H9 (cell line): ENCODE results near the gene PARL. TPM values are rescaled to one million over a fixed set of nuclear protein-coding genes. Genes with fewer than 3 reads are reported as not detected.

Experiments used
- DNase-seq: peaks from one replicate; pipeline ENCODE4 v3.0.0-alpha.2; 2017
- H2AFZ ChIP-seq: one replicate; pipeline ENCODE4 v1.6.1; 2013; ENCODE audit warnings: mild to moderate bottlenecking, low read length, control low read depth, moderate library complexity
- H2AK5ac ChIP-seq: 2 replicates; pipeline ENCODE4 v1.6.1; 2013; ENCODE audit warnings: low read length, control low read depth, mixed read lengths; ENCODE audit not compliant: insufficient read length
- H2BK120ac ChIP-seq: one replicate; pipeline ENCODE4 v1.6.1; 2013; ENCODE audit warnings: low read depth, mild to moderate bottlenecking, low read length, control low read depth, inconsistent platforms; ENCODE audit not compliant: poor library complexity, severe bottlenecking
- H2BK12ac ChIP-seq: 2 replicates; pipeline ENCODE4 v1.6.1; 2013; ENCODE audit warnings: low read length, control low read depth, mixed read lengths, low read depth; ENCODE audit not compliant: insufficient read length
- H2BK15ac ChIP-seq: 2 replicates; pipeline ENCODE4 v1.6.1; 2013; ENCODE audit warnings: low read depth, low read length, control low read depth
- H2BK20ac ChIP-seq: one replicate; pipeline ENCODE4 v1.6.1; 2013; ENCODE audit warnings: low read depth, mild to moderate bottlenecking, low read length, control low read depth, inconsistent platforms; ENCODE audit not compliant: poor library complexity, severe bottlenecking
- H2BK5ac ChIP-seq: 2 replicates; pipeline ENCODE4 v1.6.1; 2013; ENCODE audit warnings: low read length, control low read depth, mixed read lengths; ENCODE audit not compliant: insufficient read length
- H3K14ac ChIP-seq: 2 replicates; pipeline ENCODE4 v1.6.1; 2013; ENCODE audit warnings: low read length, control low read depth; ENCODE audit not compliant: insufficient read depth
- H3K18ac ChIP-seq: 2 replicates; pipeline ENCODE4 v1.6.1; 2013; ENCODE audit warnings: low read depth, mild to moderate bottlenecking, mixed read lengths, low read length, control low read depth; ENCODE audit not compliant: insufficient read length
- H3K23ac ChIP-seq: 2 replicates; pipeline ENCODE4 v1.6.1; 2013; ENCODE audit warnings: low read length, control low read depth, mixed read lengths, low read depth; ENCODE audit not compliant: insufficient read length
- H3K23me2 ChIP-seq: 2 replicates; pipeline ENCODE4 v1.6.1; 2013; ENCODE audit warnings: low read depth, mild to moderate bottlenecking, mixed read lengths, low read length, control low read depth; ENCODE audit not compliant: insufficient read length, poor library complexity, severe bottlenecking
- H3K27ac ChIP-seq: 2 replicates; pipeline ENCODE4 v1.5.1; 2013; ENCODE audit warnings: low read length, control low read depth, mixed read lengths, low read depth; ENCODE audit not compliant: insufficient read length
- H3K27me3 ChIP-seq: 2 replicates; pipeline ENCODE4 v1.6.1; 2013; ENCODE audit warnings: low read length, control low read depth, inconsistent platforms; ENCODE audit not compliant: insufficient read depth
- H3K4ac ChIP-seq: 2 replicates; pipeline ENCODE4 v1.6.1; 2013; ENCODE audit warnings: low read depth, mild to moderate bottlenecking, control low read depth, inconsistent platforms, low read length, moderate library complexity
- H3K4me1 ChIP-seq: 2 replicates; pipeline ENCODE4 v1.6.1; 2013; ENCODE audit warnings: low read length, control low read depth, inconsistent platforms; ENCODE audit not compliant: insufficient read depth
- H3K4me2 ChIP-seq: 2 replicates; pipeline ENCODE4 v1.6.1; 2013; ENCODE audit warnings: low read length, control low read depth, mixed read lengths; ENCODE audit not compliant: insufficient read length, insufficient read depth
- H3K56ac ChIP-seq: 2 replicates; pipeline ENCODE4 v1.6.1; 2013; ENCODE audit warnings: low read depth, mild to moderate bottlenecking, mixed read lengths, low read length, control low read depth; ENCODE audit not compliant: insufficient read length
- H3K79me1 ChIP-seq: 2 replicates; pipeline ENCODE4 v1.6.1; 2013; ENCODE audit warnings: low read depth, mild to moderate bottlenecking, moderate library complexity, low read length, control low read depth, inconsistent platforms; ENCODE audit not compliant: insufficient read depth, poor library complexity, severe bottlenecking
- H3K79me2 ChIP-seq: 2 replicates; pipeline ENCODE4 v1.6.1; 2013; ENCODE audit warnings: low read length, control low read depth, inconsistent platforms; ENCODE audit not compliant: insufficient read depth
- H3K9ac ChIP-seq: 2 replicates; pipeline ENCODE4 v1.6.1; 2013; ENCODE audit warnings: low read length, control low read depth, mixed read lengths; ENCODE audit not compliant: insufficient read length; ENCODE audit errors: extremely low read depth
- H3K9me3 ChIP-seq: one replicate; pipeline ENCODE4 v1.6.1; 2013; ENCODE audit warnings: low read depth, low read length, inconsistent platforms; ENCODE audit not compliant: control insufficient read depth
- H3T11ph ChIP-seq: one replicate; pipeline ENCODE4 v1.6.1; 2013; ENCODE audit warnings: mild to moderate bottlenecking, low read length, control low read depth, inconsistent platforms
- H4K20me1 ChIP-seq: one replicate; pipeline ENCODE4 v1.6.1; 2013; ENCODE audit not compliant: control insufficient read depth, insufficient read length, insufficient read depth
- H4K5ac ChIP-seq: 2 replicates; pipeline ENCODE4 v1.6.1; 2013; ENCODE audit warnings: low read depth, mild to moderate bottlenecking, mixed read lengths, low read length, control low read depth; ENCODE audit not compliant: insufficient read length
- H4K8ac ChIP-seq: replicated peaks from 2 replicates; pipeline ENCODE4 v1.6.1; 2013; ENCODE audit warnings: low read length, control low read depth, mixed read lengths, low read depth; ENCODE audit not compliant: insufficient read length
- H4K91ac ChIP-seq: 2 replicates; pipeline ENCODE4 v1.6.1; 2013; ENCODE audit warnings: low read depth, mild to moderate bottlenecking, moderate library complexity, mixed read lengths, low read length, control low read depth; ENCODE audit not compliant: insufficient read length
- H3K27ac Mint-ChIP-seq, 3 experiments: 2 replicates in 2 of 3; 3 replicates in 1 of 3; pipeline ENCODE4 v1.8.0; 2020 to 2021; ENCODE audit warnings: mixed read lengths in 3 of 3, mild to moderate bottlenecking in 1 of 3, moderate library complexity in 1 of 3
- H3K27me3 Mint-ChIP-seq: 2 replicates; pipeline ENCODE4 v1.8.0; 2021; ENCODE audit warnings: low read depth, mild to moderate bottlenecking, moderate library complexity, mixed read lengths
- H3K36me3 Mint-ChIP-seq, 3 experiments: 2 replicates in 2 of 3; 3 replicates in 1 of 3; pipeline ENCODE4 v1.8.0; 2020 to 2021; ENCODE audit warnings: low read depth in 3 of 3, mixed read lengths in 3 of 3; ENCODE audit not compliant: insufficient read depth in 1 of 3
- H3K4me1 Mint-ChIP-seq, 2 experiments: 2 replicates each; pipeline ENCODE4 v1.8.0; 2020; ENCODE audit warnings: mixed read lengths in 2 of 2
- H3K4me3 Mint-ChIP-seq, 2 experiments: 2 replicates in 1 of 2; 3 replicates in 1 of 2; pipeline ENCODE4 v1.8.0; 2020 to 2021; ENCODE audit warnings: mild to moderate bottlenecking in 2 of 2, mixed read lengths in 2 of 2, moderate library complexity in 1 of 2
- H3K9me3 Mint-ChIP-seq, 2 experiments: 2 replicates in 1 of 2; 3 replicates in 1 of 2; pipeline ENCODE4 v1.8.0; 2020; ENCODE audit warnings: mild to moderate bottlenecking in 2 of 2, mixed read lengths in 2 of 2, moderate library complexity in 1 of 2
- WGBS: extraction: QIAGEN DNeasy Blood & Tissue Kit; methylation state at CpG from one replicate; pipeline ENCODE4 v1.1.7; 2013; ENCODE audit warnings: missing lambda C conversion rate, low lambda C conversion rate, mixed read lengths; ENCODE audit not compliant: insufficient read length; ENCODE audit errors: extremely low coverage; 5-methylcytosine and 5-hydroxymethylcytosine counted together
- total RNA-seq: library from RNA; stranded (reverse); gene quantifications from 2 replicates; pipeline ENCODE4 v1.2.1, GENCODE V29; 2021
- TF ChIP-seq, protein P1 (sequence below): fragments of 200-600 bp; sonication (generic); conservative IDR thresholded peaks from 3 replicates; pipeline ENCODE4 v1.8.0; 2021; ENCODE audit warnings: antibody characterized with exemption, mild to moderate bottlenecking

Gene PARL
- total RNA-seq, 1 experiment from 2014 or later = 94.5 TPM

GRCh38 chr3:183826448-183827250 lies 58.0 kb downstream of the PARL start:
- no peaks in the 10 kb centered on the region; the same call in 1 of the 2 replicates for H3K4me1 ChIP-seq
- H2BK12ac ChIP-seq = no peak overlapping the region
- H4K91ac ChIP-seq = no peak overlapping the region
- no peak overlapping the region for H3K4ac ChIP-seq
- no peak overlapping the region for H2BK15ac ChIP-seq
- H2AFZ ChIP-seq = no peak overlapping the region
- Mint-ChIP-seq H3K4me3 (peak overlapping the region; percentile 59 to 76; a peak in 4 of 5 replicates), H3K9me3 (no peaks in the 10 kb centered on the region), H3K27me3 (peaks cover 9% of the 10 kb centered on the region), H3K27ac (peak overlapping the region in 2 of 3 experiments; percentile 45 to 73; a peak in 2 of 7 replicates), H3K36me3 (peaks cover 0 to 23% (median 18%) of the 10 kb centered on the region in 3 experiments), H3K4me1 (peaks cover 22 to 24% of the 10 kb centered on the region in 2 experiments)
- no peak overlapping the region for H3K27ac ChIP-seq
- no peaks in the 10 kb centered on the region for H3K79me1 ChIP-seq
- H4K8ac ChIP-seq = no peak overlapping the region
- no peak overlapping the region for H3K18ac ChIP-seq
- H2BK120ac ChIP-seq = no peak overlapping the region
- no peak for DNase-seq
- H3K23me2 ChIP-seq = peaks cover 6% of the 10 kb centered on the region
- no peaks in the 10 kb centered on the region for H3K79me2 ChIP-seq
- no peaks in the 10 kb centered on the region for H4K20me1 ChIP-seq
- no peak overlapping the region for H3K14ac ChIP-seq
- H3K9ac ChIP-seq = no peak overlapping the region
- H3K56ac ChIP-seq = no peak overlapping the region
- no peak overlapping the region for H2AK5ac ChIP-seq
- no peak overlapping the region for H3K4me2 ChIP-seq
- no peaks in the 10 kb centered on the region for H3K9me3 ChIP-seq
- H2BK20ac ChIP-seq = no peak overlapping the region
- no peak overlapping the region for H2BK5ac ChIP-seq
- H4K5ac ChIP-seq = no peak overlapping the region
- no peak overlapping the region for H3K23ac ChIP-seq
- H3T11ph ChIP-seq = no peak overlapping the region
- TF ChIP-seq, protein P1, sequence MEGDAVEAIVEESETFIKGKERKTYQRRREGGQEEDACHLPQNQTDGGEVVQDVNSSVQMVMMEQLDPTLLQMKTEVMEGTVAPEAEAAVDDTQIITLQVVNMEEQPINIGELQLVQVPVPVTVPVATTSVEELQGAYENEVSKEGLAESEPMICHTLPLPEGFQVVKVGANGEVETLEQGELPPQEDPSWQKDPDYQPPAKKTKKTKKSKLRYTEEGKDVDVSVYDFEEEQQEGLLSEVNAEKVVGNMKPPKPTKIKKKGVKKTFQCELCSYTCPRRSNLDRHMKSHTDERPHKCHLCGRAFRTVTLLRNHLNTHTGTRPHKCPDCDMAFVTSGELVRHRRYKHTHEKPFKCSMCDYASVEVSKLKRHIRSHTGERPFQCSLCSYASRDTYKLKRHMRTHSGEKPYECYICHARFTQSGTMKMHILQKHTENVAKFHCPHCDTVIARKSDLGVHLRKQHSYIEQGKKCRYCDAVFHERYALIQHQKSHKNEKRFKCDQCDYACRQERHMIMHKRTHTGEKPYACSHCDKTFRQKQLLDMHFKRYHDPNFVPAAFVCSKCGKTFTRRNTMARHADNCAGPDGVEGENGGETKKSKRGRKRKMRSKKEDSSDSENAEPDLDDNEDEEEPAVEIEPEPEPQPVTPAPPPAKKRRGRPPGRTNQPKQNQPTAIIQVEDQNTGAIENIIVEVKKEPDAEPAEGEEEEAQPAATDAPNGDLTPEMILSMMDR = no peak
- no CpG with 5 or more reads among the region's 14 CpGs for WGBS
- H3K27me3 ChIP-seq = no peaks in the 10 kb centered on the region
